ENCODE data around the gene KIF25.

Gene KIF25

GRCh38 chr6:168009331-168009730 is 11.9 kb downstream of the KIF25 start:
- H3K4me1 ChIP-seq (ENCODE audit: control insufficient read depth, insufficient read depth, low read length), result no peaks in the 10 kb centered on the region
- no peak overlapping the region for H3K9ac ChIP-seq (ENCODE audit: low read length)
- H3K36me3 ChIP-seq (ENCODE audit: control insufficient read depth, insufficient read depth, low read length), result no peaks in the 10 kb centered on the region
- H3K27ac ChIP-seq (ENCODE audit: low read depth, low read length), result no peak overlapping the region
- peaks cover 35% of the 10 kb centered on the region for H3K9me3 ChIP-seq (ENCODE audit: control insufficient read depth, insufficient read depth, low read depth, low read length)
- no peak overlapping the region for H3K4me3 ChIP-seq (ENCODE audit: low read depth, low read length)
- no peaks in the 10 kb centered on the region for H3K27me3 ChIP-seq (ENCODE audit: control insufficient read depth, insufficient read depth, low read length)

GRCh38 chr6:168011291-168011690 is 13.8 kb downstream of the KIF25 start:
- Histone ChIP-seq H3K36me3 (ENCODE audit: control insufficient read depth, insufficient read depth, low read length) (no peaks in the 10 kb centered on the region), H3K27ac (ENCODE audit: low read depth, low read length) (no peak overlapping the region)

GRCh38 chr6:168012431-168013249 is 15.2 kb downstream of the KIF25 start:
- H3K9ac ChIP-seq (ENCODE audit: low read length), result no peak overlapping the region
- no peak overlapping the region for H3K27ac ChIP-seq (ENCODE audit: low read depth, low read length)
- H3K4me3 ChIP-seq (ENCODE audit: low read depth, low read length), result no peak overlapping the region
- no peaks in the 10 kb centered on the region for H3K36me3 ChIP-seq (ENCODE audit: control insufficient read depth, insufficient read depth, low read length)
- H3K27me3 ChIP-seq (ENCODE audit: control insufficient read depth, insufficient read depth, low read length), result no peaks in the 10 kb centered on the region
- peaks cover 10% of the 10 kb centered on the region; the same call in 1 of the 2 replicates for H3K4me1 ChIP-seq (ENCODE audit: control insufficient read depth, insufficient read depth, low read length)
- H3K9me3 ChIP-seq (ENCODE audit: control insufficient read depth, insufficient read depth, low read depth, low read length), result peaks cover 36% of the 10 kb centered on the region

More at GRCh38 chr6:168011291-168011690, 13.8 kb downstream of the KIF25 start:
- Histone ChIP-seq H3K27me3 (ENCODE audit: control insufficient read depth, insufficient read depth, low read length) (no peaks in the 10 kb centered on the region), H3K9ac (ENCODE audit: low read length) (no peak overlapping the region), H3K4me3 (ENCODE audit: low read depth, low read length) (no peak overlapping the region), H3K9me3 (ENCODE audit: control insufficient read depth, insufficient read depth, low read depth, low read length) (peaks cover 36% of the 10 kb centered on the region), H3K4me1 (ENCODE audit: control insufficient read depth, insufficient read depth, low read length) (peaks cover 1% of the 10 kb centered on the region; the same call in 1 of the 2 replicates)

- Histone ChIP-seq H3K4me1 (ENCODE audit: control insufficient read depth, insufficient read depth, low read length) (peaks cover 10% of the 10 kb centered on the region; the same call in 1 of the 2 replicates), H3K4me3 (ENCODE audit: low read depth, low read length) (no peak overlapping the region), H3K9ac (ENCODE audit: low read length) (no peak overlapping the region), H3K27ac (ENCODE audit: low read depth, low read length) (no peak overlapping the region), H3K36me3 (ENCODE audit: control insufficient read depth, insufficient read depth, low read length) (no peaks in the 10 kb centered on the region), H3K27me3 (ENCODE audit: control insufficient read depth, insufficient read depth, low read length) (no peaks in the 10 kb centered on the region), H3K9me3 (ENCODE audit: control insufficient read depth, insufficient read depth, low read depth, low read length) (peaks cover 36% of the 10 kb centered on the region)
Measured at GRCh38 chr6:168013250-168013915, 15.9 kb downstream of the KIF25 start.

- no peak overlapping the region for H3K4me3 ChIP-seq (ENCODE audit: low read depth, low read length)
- H3K9me3 ChIP-seq (ENCODE audit: control insufficient read depth, insufficient read depth, low read depth, low read length), result peaks cover 37% of the 10 kb centered on the region
- H3K27me3 ChIP-seq (ENCODE audit: control insufficient read depth, insufficient read depth, low read length), result no peaks in the 10 kb centered on the region
- H3K4me1 ChIP-seq (ENCODE audit: control insufficient read depth, insufficient read depth, low read length), result peaks cover 10% of the 10 kb centered on the region; the same call in 1 of the 2 replicates
- no peak overlapping the region for H3K27ac ChIP-seq (ENCODE audit: low read depth, low read length)
- no peak overlapping the region for H3K9ac ChIP-seq (ENCODE audit: low read length)
- no peaks in the 10 kb centered on the region for H3K36me3 ChIP-seq (ENCODE audit: control insufficient read depth, insufficient read depth, low read length)
Measured at GRCh38 chr6:168014428-168014827, 17.0 kb downstream of the KIF25 start.

DNA sequence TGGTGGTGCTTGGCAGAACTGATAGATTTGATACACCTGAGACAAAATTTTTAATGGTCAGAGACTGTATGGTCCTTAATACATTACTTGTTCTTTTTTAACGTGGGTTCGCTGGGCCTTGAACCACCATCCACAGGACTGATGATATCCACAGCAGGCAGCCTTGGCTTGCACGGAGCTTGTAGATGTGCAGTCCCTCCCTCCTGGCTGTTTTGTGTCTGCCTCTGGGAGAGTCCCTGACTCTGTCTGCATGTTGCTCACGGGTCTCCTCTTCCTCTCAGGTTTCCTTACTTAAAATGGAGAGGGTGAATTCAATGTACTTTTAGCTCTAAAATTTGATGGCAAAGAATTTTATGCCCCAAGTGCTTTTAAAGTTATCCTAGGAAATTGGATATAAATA is 17.5 kb downstream of the KIF25 start:
- Histone ChIP-seq H3K36me3 (ENCODE audit: control insufficient read depth, insufficient read depth, low read length) (no peaks in the 10 kb centered on the region), H3K9me3 (ENCODE audit: control insufficient read depth, insufficient read depth, low read depth, low read length) (peaks cover 37% of the 10 kb centered on the region), H3K9ac (ENCODE audit: low read length) (no peak overlapping the region), H3K4me3 (ENCODE audit: low read depth, low read length) (no peak overlapping the region), H3K27ac (ENCODE audit: low read depth, low read length) (no peak overlapping the region), H3K27me3 (ENCODE audit: control insufficient read depth, insufficient read depth, low read length) (no peaks in the 10 kb centered on the region), H3K4me1 (ENCODE audit: control insufficient read depth, insufficient read depth, low read length) (peaks cover 10% of the 10 kb centered on the region; the same call in 1 of the 2 replicates)

DNA sequence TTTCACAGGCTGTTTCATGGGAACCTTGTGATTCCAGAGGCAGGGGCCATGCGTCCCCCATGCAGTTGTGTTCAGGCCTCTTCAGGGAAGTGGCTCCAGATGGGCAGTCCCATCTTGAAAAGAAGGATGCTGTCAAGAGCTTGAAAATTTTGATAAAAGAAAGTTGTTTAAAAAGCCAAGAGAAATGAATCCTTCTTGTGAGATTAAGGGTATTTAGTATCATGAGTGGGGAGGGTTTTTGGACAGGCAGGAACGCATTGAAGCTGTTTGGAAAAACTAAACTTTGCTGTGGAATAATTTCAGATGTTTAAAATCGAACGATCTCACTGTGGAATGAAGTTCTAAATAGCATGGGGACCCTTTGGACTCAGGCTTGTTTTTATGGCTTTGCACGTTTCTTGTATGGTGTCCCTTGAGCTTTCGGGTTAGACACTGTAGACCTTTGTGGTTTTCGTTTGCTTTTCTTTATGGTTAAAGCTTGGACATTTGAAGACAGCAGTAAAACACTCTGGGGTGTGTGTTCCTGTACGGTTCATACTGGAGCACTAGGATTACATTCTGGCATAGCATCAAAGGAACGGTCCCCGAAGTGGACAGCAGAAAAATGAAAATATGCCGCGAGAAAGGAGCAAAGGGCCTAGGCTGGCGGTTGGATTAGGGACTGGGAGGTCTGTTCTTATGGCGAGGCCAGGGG is 18.2 kb downstream of the KIF25 start:
- peaks cover 10% of the 10 kb centered on the region; the same call in 1 of the 2 replicates for H3K4me1 ChIP-seq (ENCODE audit: control insufficient read depth, insufficient read depth, low read length)
- H3K9ac ChIP-seq (ENCODE audit: low read length), result no peak overlapping the region
- H3K36me3 ChIP-seq (ENCODE audit: control insufficient read depth, insufficient read depth, low read length), result no peaks in the 10 kb centered on the region
- no peak overlapping the region for H3K27ac ChIP-seq (ENCODE audit: low read depth, low read length)
- H3K9me3 ChIP-seq (ENCODE audit: control insufficient read depth, insufficient read depth, low read depth, low read length), result peaks cover 32% of the 10 kb centered on the region
- H3K27me3 ChIP-seq (ENCODE audit: control insufficient read depth, insufficient read depth, low read length), result no peaks in the 10 kb centered on the region
- no peak overlapping the region for H3K4me3 ChIP-seq (ENCODE audit: low read depth, low read length)

- H3K9me3 ChIP-seq (ENCODE audit: control insufficient read depth, insufficient read depth, low read depth, low read length), result peaks cover 27% of the 10 kb centered on the region
- H3K4me3 ChIP-seq (ENCODE audit: low read depth, low read length), result no peak overlapping the region
- no peak overlapping the region for H3K9ac ChIP-seq (ENCODE audit: low read length)
- peaks cover 10% of the 10 kb centered on the region; the same call in 1 of the 2 replicates for H3K4me1 ChIP-seq (ENCODE audit: control insufficient read depth, insufficient read depth, low read length)
- no peaks in the 10 kb centered on the region for H3K36me3 ChIP-seq (ENCODE audit: control insufficient read depth, insufficient read depth, low read length)
- H3K27ac ChIP-seq (ENCODE audit: low read depth, low read length), result no peak overlapping the region
- no peaks in the 10 kb centered on the region for H3K27me3 ChIP-seq (ENCODE audit: control insufficient read depth, insufficient read depth, low read length)
Measured at GRCh38 chr6:168016176-168016620, 18.7 kb downstream of the KIF25 start.

GRCh38 chr6:168016721-168017525 is 19.5 kb downstream of the KIF25 start:
- peaks cover 22% of the 10 kb centered on the region for H3K9me3 ChIP-seq (ENCODE audit: control insufficient read depth, insufficient read depth, low read depth, low read length)
- H3K4me1 ChIP-seq (ENCODE audit: control insufficient read depth, insufficient read depth, low read length), result peaks cover 10% of the 10 kb centered on the region; the same call in 1 of the 2 replicates
- no peaks in the 10 kb centered on the region for H3K27me3 ChIP-seq (ENCODE audit: control insufficient read depth, insufficient read depth, low read length)
- no peak overlapping the region for H3K27ac ChIP-seq (ENCODE audit: low read depth, low read length)
- H3K36me3 ChIP-seq (ENCODE audit: control insufficient read depth, insufficient read depth, low read length), result no peaks in the 10 kb centered on the region
- H3K4me3 ChIP-seq (ENCODE audit: low read depth, low read length), result no peak overlapping the region
- H3K9ac ChIP-seq (ENCODE audit: low read length), result no peak overlapping the region

- peaks cover 10% of the 10 kb centered on the region; the same call in 1 of the 2 replicates for H3K4me1 ChIP-seq (ENCODE audit: control insufficient read depth, insufficient read depth, low read length)
- H3K36me3 ChIP-seq (ENCODE audit: control insufficient read depth, insufficient read depth, low read length), result no peaks in the 10 kb centered on the region
- peaks cover 15% of the 10 kb centered on the region for H3K9me3 ChIP-seq (ENCODE audit: control insufficient read depth, insufficient read depth, low read depth, low read length)
- H3K27me3 ChIP-seq (ENCODE audit: control insufficient read depth, insufficient read depth, low read length), result no peaks in the 10 kb centered on the region
- no peak overlapping the region for H3K4me3 ChIP-seq (ENCODE audit: low read depth, low read length)
- no peak overlapping the region for H3K27ac ChIP-seq (ENCODE audit: low read depth, low read length)
- H3K9ac ChIP-seq (ENCODE audit: low read length), result no peak overlapping the region
Measured at GRCh38 chr6:168017629-168018028, 20.2 kb downstream of the KIF25 start.

Measured in HUES6 (cell line).